Fibroblast of the aortic adventitia (primary cell): ENCODE results near the gene FAIM2. TPM values are rescaled to one million over a fixed set of nuclear protein-coding genes. Genes with fewer than 3 reads are reported as not detected.
A peak's percentile ranks its signal among the peaks of the same experiment; 100 is the strongest.

ENCODE experiments used
- DNase-seq: peaks from one replicate; pipeline ENCODE4 v3.0.0-alpha.2; 2010; ENCODE audit warnings: low read depth
- H3K4me3 ChIP-seq: 2 replicates; pipeline ENCODE4 v1.5.1; 2011; ENCODE audit warnings: low read depth, mild to moderate bottlenecking, control low read depth, low read length, moderate library complexity
- total RNA-seq: library from RNA; depleted of rRNA; stranded (reverse); fragments of >200 nt; gene quantifications from 2 replicates; pipeline ENCODE4 v1.2.3, GENCODE V29; 2012; ENCODE audit warnings: low replicate concordance
- TF ChIP-seq, protein P1 (sequence below): IDR thresholded peaks from 2 replicates; pipeline ENCODE4 v1.5.1; 2011; ENCODE audit warnings: mild to moderate bottlenecking, low read length, control low read depth, inconsistent platforms; ENCODE audit not compliant: insufficient read depth

FAIM2 gene
- total RNA-seq, 1 donor, result 12.9 TPM

DNA sequence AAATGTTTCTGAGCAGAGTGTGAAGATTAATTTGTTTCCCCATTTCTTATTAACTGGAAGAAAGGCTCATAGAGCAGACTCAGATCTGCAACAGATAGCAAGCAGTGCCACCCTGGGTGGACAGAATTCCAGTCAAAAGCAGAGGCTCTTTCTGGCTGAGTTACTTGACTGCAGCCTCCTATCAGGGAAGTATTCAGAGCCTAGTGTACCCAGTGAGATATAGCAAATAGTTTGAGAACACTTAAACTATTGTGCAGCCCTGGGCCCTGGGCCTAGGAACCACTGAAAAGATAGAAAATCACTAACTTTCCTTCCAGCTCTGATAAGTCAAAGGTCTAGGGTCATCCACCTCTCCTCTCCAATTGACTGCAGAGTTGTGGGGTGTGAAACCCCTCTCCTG lies 35.6 kb upstream of the FAIM2 start:
- TF ChIP-seq, protein P1, sequence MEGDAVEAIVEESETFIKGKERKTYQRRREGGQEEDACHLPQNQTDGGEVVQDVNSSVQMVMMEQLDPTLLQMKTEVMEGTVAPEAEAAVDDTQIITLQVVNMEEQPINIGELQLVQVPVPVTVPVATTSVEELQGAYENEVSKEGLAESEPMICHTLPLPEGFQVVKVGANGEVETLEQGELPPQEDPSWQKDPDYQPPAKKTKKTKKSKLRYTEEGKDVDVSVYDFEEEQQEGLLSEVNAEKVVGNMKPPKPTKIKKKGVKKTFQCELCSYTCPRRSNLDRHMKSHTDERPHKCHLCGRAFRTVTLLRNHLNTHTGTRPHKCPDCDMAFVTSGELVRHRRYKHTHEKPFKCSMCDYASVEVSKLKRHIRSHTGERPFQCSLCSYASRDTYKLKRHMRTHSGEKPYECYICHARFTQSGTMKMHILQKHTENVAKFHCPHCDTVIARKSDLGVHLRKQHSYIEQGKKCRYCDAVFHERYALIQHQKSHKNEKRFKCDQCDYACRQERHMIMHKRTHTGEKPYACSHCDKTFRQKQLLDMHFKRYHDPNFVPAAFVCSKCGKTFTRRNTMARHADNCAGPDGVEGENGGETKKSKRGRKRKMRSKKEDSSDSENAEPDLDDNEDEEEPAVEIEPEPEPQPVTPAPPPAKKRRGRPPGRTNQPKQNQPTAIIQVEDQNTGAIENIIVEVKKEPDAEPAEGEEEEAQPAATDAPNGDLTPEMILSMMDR, result no peak
- H3K4me3 ChIP-seq, result no peak overlapping the region
- no peak for DNase-seq

DNA sequence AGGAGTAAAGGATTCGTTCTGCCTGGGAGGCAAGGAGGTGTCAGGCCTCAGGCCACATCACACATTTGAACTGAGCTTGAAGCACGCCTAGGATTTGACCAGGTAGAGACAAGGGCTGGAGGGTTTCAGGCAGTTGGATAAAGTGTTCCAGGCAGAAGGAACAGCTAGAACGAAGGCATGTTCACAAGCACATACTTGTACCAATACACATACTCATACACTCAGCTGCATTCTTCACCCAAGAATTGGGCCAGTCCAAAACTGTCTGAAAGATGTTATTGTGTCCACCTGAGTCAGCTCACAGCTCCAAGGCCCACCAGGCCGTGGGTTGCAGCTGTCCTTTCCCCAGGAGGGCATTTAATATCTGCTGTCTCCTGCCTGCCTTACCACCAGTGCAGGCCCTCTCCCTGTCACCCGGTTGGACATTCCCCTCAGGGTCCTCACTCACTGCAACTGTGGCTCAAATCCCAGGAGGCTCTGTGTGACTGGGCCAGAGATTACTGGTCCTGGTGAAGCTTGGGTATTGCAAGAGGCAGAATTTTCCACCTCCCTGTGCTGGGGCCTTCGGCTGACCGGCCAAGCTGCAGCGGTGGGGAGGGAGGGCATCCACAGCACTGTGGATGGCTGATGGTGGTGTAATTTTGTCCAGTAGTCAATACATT lies 34.1 kb upstream of the FAIM2 start:
- TF ChIP-seq, protein P1, result no peak
- H3K4me3 ChIP-seq, result no peak overlapping the region
- no peak for DNase-seq

DNA sequence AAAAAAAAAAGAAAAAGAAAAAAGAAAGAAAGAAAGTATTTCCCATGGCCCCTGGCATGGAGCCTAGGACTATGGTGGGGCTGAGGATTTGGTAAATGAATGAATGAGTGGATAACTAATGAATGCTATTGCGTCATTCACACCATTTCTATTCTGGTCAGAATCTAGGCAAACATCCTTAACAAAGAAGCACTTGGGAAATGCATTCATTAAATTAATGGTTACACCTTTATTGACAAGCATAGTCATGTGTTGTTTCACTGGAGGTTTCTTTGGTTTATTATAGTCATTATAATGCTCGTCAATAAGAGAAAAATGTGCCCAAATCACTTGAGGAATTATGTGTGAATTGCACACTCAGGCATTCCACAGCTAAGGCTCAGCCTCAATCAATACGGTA lies 33.2 kb upstream of the FAIM2 start:
- TF ChIP-seq, protein P1, result no peak
- H3K4me3 ChIP-seq, result no peak overlapping the region
- DNase-seq, result no peak

DNA sequence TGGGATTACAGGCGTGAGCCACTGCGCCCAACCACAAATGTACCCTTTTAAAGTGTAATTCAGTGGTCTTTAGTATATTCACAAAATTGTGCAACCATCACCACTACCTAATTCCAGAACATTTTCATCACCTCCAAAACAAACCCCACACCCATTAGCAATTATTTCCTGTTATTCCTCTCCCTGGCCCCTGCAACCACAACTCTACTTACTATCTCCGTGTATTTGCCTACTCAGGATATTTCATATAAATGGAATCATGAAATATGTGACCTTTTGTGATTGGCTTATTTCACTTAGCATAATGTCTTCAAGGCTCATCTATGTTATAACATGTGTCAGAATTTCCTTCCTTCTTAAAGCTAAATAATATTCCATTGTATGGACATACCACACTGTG lies 30.8 kb upstream of the FAIM2 start:
- H3K4me3 ChIP-seq, result no peak overlapping the region
- DNase-seq, result no peak
- TF ChIP-seq, protein P1, result no peak

DNA sequence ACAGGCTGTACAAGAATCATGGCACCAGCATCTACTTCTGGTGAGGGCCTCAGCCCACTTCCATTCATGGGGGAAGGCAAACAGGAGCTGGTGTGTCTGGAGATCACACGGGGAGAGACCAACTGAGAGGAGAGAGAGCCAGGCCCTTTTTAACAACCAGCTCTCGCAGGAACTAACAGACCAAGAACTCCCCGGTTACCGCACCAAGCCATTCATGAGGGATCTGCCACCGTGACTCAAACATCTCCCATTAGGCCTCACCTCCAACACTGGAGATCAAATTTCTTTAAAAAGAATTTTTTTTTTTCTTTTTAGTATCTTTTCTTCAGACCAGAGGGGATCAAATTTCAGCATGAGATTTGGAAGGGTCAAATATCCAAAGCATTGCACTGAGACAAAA lies 30.1 kb upstream of the FAIM2 start:
- TF ChIP-seq, protein P1, result no peak
- peak; percentile 44 for DNase-seq
- no peak overlapping the region for H3K4me3 ChIP-seq

DNA sequence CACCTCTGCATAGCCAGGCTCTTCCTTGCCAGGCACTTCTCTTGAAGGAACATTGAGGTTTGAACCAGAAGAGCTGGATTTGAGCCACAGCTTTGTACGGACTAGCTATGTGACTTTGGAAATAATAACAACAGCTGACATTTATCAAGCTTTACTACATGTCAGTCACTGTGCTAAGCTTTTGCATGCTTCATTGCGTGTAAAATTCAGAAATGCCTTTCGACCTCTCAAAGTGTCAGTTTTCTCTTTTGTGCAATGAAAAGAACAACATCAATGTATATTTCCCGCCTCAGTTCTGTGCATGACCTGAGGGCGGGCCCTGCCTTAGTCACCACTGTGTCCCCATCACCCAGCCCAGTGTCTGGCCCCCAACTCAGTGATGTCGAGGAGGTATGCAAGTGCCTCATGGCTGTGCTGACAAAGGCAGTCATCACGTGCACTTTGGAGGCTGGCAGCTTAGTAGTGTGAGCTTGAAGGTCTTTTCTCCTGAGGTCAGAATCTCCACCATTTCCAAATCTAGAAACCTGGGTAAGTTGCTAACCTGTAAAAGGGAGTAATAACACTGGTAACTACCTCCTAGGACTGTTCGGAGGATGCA lies 28.9 kb upstream of the FAIM2 start:
- TF ChIP-seq, protein P1, result no peak
- H3K4me3 ChIP-seq, result no peak overlapping the region
- DNase-seq, result no peak
